ENCODE data around the gene CADM1.

Gene CADM1

DNA sequence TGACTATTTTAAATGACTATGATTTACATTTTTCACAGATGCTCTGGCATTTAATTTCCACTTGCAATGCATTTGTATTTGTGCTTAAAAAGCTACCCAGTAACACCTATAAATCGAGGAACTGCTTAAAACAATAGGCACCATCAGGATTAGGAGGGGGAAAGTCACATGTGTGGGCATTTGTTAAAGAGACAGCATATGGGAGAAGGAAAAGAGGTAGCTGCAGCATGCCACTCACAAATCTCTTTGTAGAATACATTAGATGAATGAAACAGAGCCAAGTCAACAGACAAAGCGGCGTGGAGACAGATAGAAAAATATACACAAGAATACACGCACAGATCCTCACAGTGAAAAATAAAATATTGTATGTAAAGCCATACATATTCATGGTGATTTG is 228.0 kb downstream of the CADM1 start:
- no peak for ATAC-seq
- no peak for DNase-seq

DNA sequence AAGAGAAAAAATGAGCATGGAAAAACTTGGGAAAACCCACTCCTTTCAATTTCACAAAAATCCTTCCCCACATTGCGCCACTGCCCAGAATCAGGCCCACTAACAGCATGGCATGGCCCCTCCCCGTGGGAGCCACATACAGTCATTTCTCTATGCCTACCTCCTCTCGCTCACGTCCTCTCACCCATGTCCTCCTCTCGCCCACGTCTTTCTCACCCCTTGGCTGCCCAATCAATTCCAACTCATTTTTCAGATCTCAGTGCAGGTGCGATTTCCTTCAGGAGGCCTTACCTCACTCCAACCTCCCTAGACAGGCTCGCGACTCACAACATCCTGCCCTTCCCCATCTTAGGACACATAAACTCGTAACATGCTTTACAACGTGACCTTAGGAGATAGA is 229.2 kb downstream of the CADM1 start:
- no peak for DNase-seq
- ATAC-seq = no peak

GRCh38 chr11:115272925-115273324 is 231.3 kb downstream of the CADM1 start:
- DNase-seq (no peak), ATAC-seq (no peak)

DNA sequence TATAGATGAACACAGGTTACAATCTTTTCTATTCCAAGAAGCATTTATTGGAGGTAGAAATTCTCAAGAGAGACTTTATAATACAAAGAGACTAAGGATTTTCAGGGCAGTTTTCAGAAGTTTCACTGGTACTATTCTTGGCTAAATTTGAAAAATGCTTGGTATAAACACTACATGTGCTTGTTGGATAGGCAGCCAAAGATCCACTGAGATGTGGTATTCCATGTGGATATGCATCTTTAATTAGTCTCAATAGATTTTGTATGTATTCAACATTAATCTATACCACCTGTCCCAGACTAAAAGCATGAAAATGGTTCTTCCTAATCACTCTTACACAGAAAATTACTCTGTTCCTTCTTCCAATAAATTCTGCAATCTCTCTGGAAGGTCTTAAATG is 232.6 kb downstream of the CADM1 start:
- ATAC-seq (no peak), DNase-seq (no peak)

DNA sequence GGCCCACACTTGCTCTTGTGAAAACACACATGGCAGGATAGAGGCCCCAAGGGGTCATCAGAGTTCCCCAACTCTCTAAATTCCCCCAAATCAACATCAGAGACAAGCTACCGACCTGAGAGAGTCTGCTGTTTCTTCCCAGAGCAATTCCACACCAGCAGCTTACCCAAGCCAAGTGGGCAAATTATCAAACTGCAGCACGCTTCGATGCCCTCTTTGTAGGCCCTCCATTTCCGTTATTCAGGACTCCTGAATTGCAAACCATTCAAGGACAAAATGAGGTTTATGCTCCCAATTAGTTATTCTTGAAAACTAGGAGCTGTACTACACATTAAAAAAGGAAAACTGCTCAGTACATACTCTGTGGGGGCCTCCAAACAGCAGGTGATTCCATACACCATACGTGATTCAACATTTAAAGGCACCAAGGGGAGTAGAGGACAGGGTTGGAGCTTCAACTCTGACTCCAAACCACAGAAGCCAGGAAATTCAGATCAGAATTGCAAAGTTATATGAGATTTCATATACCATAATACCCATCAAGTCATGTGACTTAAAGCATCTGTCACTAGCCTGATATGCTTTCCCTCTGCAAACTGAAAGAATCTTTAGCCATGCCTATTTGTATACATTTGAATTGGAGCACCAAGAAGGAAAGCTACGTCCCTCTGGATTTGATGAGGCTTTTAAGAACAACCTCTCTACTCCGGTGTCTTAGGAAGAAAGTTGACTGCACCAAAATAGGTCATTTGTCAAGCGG is 234.8 kb downstream of the CADM1 start:
- DNase-seq = no peak
- ATAC-seq = no peak

DNA sequence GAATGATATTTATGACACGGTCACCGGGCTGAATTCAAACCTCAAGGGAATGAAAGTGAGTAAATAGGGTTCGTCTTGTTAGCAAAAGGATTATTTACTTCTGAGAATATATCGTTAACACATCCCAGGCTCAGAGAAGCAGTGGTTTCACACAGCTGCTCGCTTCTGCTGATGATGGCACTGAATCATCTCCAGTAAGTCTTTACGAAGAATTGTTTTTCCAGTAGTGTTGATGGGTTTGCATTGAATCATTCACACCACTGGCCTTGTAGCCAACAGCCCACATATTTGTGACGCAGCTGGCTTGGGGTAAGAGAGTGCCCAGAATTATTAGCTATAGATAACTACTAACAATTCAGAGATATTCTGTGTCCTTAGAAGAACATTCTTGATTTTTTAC is 236.3 kb downstream of the CADM1 start:
- DNase-seq (no peak), ATAC-seq (no peak)

GRCh38 chr11:115267238-115267781 is 236.9 kb downstream of the CADM1 start:
- ATAC-seq (no peak), DNase-seq (no peak)

DNA sequence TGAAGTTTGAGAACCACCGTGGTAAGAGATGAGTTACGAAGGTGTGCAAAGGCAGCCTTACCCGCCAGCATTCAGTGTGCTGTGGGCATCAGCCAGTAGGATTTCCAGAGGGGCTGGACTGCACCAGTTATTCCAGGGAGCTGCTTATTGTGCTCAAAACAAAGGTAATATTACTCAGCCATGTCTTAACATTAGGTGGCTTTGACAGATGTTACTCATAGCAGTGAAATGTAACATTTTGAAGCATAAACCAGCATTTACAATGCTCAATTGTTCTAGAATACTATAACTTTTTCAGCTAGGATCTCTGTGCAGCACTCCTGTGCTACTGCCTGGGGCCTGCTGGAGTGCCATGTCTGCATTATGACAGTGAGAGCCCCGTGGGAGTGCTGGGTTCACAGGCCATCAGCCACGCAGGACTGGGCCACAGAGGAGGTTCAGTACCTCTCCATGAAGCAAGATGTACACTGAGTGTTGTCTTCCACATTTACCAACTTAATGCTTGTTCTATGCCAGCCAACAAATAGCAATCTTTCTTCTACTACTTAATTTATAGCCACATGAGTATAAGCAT is 238.1 kb downstream of the CADM1 start:
- ATAC-seq (no peak), DNase-seq (no peak)

DNA sequence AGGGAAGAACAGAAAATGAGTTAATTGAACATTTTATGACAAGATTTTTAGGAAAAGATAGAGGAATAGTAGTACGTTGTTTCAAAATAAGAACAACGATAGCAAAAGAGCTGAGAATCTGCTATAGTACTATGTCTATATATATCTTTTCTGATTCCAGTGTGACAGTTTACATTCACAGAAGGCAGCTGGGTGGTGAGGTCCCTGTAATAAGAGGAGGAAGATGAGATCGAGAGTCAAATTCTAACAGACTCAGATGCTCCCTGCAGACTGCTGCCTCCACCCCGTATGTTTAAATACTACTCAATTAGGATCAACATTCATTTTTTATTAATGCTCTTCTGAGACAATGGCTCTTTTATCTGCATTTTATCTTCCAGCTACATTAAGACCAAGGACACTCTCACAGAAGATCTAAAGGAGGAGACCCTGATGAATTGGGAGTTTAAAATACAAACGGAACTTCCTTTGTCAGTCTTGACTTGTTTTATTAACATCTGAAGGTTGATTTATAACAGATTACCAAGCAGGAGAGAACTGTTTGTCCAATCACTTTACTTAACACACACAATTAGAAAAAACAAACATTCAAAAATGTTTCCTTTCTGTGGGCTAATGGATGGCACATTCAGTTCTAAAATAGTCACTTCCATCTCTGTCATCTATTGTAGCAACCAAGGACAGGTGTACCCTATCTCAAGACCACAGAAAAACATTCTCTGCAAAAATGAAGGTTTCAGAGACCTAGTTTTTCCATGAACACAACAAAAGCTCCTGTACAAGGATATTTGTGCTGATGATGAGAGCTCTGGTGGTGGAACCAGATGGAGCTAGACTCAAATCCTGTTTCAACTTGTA is 240.2 kb downstream of the CADM1 start:
- DNase-seq (no peak), ATAC-seq (no peak)

GRCh38 chr11:115258216-115258615 is 246.0 kb downstream of the CADM1 start:
- no peak for ATAC-seq
- DNase-seq = no peak

- no peak for DNase-seq
- ATAC-seq = no peak
These were observed 246.5 kb downstream of the CADM1 start for GRCh38 chr11:115257678-115258077.

- no peak for ATAC-seq
- no peak for DNase-seq
These were observed 246.9 kb downstream of the CADM1 start for GRCh38 chr11:115257270-115257669.

DNA sequence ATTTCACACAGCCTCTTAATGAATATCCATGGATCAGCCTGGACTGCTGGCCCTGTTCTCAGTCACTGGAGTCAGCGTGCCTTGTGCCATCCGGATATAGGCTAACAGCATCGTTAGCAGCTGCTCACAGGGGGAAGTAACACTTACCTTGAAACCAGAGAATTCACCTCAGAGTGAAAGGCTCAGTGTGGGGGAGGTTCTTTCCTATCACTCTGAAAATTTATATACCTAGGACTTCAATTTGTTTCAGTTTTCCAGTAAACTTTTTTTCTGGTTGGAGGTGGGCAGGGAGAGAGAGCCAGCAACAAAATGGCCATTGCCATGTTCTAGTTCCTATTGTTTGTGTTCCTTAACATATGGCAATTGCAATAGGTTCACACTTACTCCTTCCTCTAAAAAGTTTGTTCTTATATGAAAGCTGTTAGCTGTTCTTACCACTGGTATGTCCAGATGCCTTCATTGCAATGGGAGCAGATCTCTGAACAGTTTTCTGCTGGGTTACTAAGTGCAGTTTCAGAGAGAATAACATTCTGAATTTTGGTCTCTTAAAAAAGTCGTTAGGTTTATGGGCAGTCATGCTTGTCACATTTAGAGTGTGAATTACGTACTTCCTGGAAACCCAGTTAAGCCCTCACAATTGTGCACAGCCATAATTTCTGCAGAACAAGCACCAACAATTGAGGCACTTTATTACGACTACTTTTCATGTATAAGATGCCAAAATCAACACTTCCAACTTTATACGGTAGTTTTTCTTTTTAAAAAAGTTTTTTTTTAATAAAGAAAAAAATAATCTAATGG is 247.6 kb downstream of the CADM1 start:
- DNase-seq = no peak
- no peak for ATAC-seq

- ATAC-seq = no peak
- DNase-seq = no peak
These were observed 249.0 kb downstream of the CADM1 start for GRCh38 chr11:115255006-115255762.

- ATAC-seq = no peak
- no peak for DNase-seq
These were observed 253.1 kb downstream of the CADM1 start for GRCh38 chr11:115251126-115251525.

DNA sequence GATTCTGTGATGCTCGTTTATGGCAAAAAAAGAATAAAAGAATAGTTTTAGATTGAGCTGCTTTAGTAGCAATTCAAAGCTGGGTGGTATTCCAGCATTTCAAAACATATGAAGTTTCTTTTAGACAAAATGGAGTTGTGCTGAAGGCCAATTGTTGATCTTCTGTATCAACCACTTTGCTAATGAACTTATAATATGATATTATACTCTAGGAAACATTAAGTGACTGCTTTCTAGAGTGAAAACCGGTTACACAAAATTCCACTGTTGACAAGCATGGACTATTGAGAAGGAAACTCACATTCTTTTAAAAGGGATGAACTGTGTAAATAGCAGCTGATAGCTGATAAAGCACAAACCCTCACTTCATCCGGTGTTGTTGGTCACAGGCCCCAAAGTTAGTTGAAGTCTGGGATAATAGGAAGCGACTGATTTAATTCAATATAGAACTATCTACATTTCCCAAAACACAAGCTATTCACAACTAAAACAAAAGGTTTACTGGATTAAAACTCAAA is 255.1 kb downstream of the CADM1 start:
- no peak for DNase-seq
- ATAC-seq = no peak

GRCh38 chr11:115247953-115248352 is 256.3 kb downstream of the CADM1 start:
- ATAC-seq (no peak), DNase-seq (no peak)

DNA sequence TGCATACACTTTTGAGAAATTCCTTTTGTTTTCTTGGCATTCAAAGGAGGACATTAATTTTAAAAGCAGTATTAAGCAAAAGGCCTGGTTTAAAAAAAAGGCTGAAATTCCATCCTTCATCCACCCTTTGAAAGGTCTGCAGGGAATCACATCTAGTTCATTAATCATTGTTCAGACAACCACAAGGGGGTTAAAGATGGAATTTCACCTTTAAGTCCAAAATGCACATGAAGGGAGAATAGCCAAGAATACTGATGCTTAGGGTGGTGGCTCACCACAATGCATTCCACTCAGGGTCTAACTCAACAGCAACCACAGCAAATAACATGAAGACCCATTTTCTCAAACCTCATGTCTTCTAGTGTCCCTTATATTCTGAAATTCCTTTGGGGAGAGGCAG is 256.9 kb downstream of the CADM1 start:
- DNase-seq (no peak), ATAC-seq (no peak)

- no peak for ATAC-seq
- DNase-seq = no peak
These were observed 259.5 kb downstream of the CADM1 start for GRCh38 chr11:115244758-115245157.

DNA sequence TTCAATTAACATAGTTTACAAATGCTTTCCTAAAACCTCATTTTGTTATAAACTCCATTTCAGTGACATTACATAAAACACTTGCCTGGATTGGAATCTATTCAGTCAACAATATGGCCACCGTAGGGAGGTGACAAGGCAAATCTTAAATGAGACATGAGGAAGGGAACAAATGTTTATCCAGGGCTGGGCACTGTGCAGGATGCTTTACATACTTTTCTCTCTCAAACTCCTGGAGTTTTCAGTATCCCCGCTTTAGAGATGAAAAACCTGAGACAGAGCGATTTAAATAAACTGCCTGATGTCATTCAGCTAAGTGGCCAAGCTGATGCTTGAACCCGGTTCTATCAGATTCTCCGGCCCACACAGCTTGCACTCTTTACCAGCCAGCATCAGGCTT is 259.9 kb downstream of the CADM1 start:
- DNase-seq (no peak), ATAC-seq (no peak)

- ATAC-seq (no peak), DNase-seq (no peak)
These were observed 261.2 kb downstream of the CADM1 start for GRCh38 chr11:115242982-115243381.
